Gastroesophageal sphincter (tissue), 3 donors: ENCODE measurements around the gene POLR2F.

Source experiments
- CTCF ChIP-seq, 4 experiments: fragments of 200-600 bp in 2 of 4; fragments of 450-650 bp in 2 of 4; sonication (generic) in 1 of 4; IDR thresholded peaks; one replicate each; pipeline ENCODE4 v1.5.1; 2017 to 2019; ENCODE audit warnings: antibody characterized with exemption in 4 of 4, mild to moderate bottlenecking in 2 of 4, moderate library complexity in 2 of 4
- EP300 ChIP-seq: sonication (generic); formaldehyde crosslinking; IDR thresholded peaks from one replicate; pipeline ENCODE4 v1.6.1; 2017; ENCODE audit warnings: antibody characterized with exemption, mild to moderate bottlenecking
- POLR2A ChIP-seq, 2 donors: fragments of 450-650 bp; IDR thresholded peaks; one replicate each; pipeline ENCODE4 v1.6.1; 2017; ENCODE audit warnings: antibody characterized with exemption in 2 of 2, mild to moderate bottlenecking in 2 of 2, moderate library complexity in 1 of 2
- POLR2AphosphoS5 ChIP-seq: sonication (generic); formaldehyde crosslinking; IDR thresholded peaks from one replicate; pipeline ENCODE4 v1.6.1; 2017; ENCODE audit warnings: antibody characterized with exemption

GRCh38 chr22:37982151-37982785, 28.8 kb downstream of the POLR2F start:
- TF ChIP-seq POLR2A (IDR thresholded peaks at IDR 0.05) (no peak), CTCF (IDR thresholded peaks at IDR 0.05) (no peak), POLR2AphosphoS5 (no peak), EP300 (no peak)
